HK-2 (cell line): Measurements from ENCODE around the gene MIEF1.
A peak's percentile ranks its signal among the peaks of the same experiment; 100 is the strongest.
"Not testable (repeated sequence)": the region's sequence is repeated elsewhere in the genome, so short reads cannot be mapped to it uniquely, and the experiment has no call there.

Experiments
- DNase-seq: peaks from one replicate; pipeline ENCODE4 v3.0.0-alpha.2; 2018; ENCODE audit not compliant: unreplicated experiment

Gene MIEF1

GRCh38 chr22:39489094-39490068 is 12.7 kb upstream of the MIEF1 start:
- no peak for DNase-seq

GRCh38 chr22:39490135-39490798 is 11.8 kb upstream of the MIEF1 start:
- peak; percentile 44 for DNase-seq

DNA sequence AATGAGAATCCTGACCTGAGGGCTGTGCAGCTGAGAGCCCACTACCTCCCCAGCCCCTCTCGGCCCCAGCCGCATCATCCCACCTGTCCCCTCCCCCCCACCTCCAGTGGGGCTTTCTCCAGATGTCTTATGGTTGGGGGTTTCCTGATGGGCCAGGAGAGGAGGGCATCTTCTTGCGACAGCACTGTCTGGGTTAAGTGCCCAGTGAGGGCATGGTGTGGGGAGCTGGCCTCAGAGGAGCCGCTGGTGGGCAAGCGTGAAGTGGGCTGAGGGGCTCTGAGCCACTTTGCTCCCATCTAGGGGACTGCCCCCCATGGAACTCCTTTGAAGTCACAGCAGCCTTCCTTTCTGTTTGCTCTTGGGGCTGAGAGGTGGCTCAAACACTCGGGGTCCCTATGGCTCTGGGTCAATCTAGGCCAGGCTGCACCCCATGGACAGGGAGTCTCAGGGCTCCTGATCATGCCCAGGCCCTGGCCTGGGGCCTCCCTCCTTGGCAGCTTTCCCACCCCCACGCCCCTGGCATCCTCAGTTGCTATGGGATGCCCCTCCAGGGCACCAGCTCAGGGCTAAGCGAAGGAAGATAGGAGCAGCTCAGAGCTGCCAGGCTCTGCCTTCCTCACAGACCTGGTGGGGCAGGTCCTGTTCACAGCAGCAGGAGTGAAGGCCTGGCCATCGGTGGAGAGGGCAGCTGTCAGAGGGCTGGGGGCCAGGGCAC is 11.0 kb upstream of the MIEF1 start:
- no peak for DNase-seq

DNA sequence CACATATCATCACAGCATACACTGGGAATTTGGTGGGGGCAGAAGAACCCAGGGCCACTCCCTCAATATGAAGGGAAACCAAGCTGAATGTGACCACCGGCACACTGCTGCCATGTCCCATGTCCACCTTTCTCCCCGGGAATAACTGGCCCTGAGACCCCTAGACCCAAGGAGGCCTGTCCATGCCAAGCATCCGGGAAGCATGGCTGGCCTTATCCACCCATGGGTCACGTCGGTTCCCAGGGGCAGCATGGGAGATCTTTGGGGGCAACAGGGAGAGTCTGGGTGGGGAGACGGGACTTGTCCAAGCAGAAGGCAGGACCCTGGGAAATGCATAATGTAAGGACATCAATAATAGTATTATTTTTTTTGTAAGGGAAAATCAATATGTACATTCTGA is 10.4 kb upstream of the MIEF1 start:
- no peak for DNase-seq

GRCh38 chr22:39492186-39492585 is 9.9 kb upstream of the MIEF1 start:
- no peak for DNase-seq

DNA sequence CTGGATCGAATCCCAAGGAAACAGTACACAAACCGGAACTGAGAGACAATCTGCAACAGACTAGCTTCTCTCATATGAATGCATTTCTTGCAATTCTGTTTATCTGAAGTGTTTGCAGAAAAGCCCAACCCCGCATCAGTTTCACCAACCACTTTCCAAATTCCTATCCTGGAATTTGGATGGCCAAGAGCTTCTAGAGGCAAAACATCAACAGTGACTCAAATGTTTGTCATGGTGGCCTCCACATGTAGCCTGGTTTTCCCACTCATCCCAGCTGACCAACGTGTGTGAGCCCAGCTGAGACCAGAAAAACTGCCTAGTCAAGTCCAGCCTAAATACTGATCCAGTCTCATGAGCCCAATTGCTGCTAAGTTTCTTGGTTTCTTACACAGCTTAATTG is 8.3 kb upstream of the MIEF1 start:
- no peak for DNase-seq

DNA sequence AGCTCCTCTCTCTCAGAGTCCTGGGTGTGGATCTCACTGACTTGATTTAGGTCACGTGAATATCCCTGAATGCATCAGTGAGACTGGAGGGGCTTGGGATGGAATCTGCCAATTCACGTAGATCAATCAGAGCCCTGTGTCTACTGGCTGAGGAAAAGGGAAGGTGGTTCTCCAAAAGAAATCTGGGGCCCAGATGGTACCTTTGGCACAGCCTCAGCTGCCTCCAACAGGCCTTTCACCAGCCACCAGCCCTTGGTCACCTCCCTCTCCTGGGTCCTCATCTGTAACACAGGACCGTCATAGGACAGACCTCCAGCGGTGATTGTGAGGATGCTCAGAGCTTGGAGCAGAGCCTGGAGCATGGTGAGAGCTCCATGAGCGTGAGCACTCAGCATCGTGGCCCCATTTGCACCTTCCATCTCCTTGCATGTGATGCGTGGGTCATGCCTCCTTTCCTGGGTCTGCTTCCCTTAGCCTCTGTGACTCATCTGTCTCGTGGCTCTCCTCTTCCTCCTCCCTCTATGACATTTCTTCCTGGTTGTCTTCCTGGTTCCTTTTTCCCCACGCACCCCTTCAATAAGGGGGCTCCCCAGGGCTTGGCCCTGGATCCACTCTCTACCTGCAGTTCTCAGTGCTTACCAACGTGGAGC is 7.5 kb upstream of the MIEF1 start:
- DNase-seq: no peak

DNA sequence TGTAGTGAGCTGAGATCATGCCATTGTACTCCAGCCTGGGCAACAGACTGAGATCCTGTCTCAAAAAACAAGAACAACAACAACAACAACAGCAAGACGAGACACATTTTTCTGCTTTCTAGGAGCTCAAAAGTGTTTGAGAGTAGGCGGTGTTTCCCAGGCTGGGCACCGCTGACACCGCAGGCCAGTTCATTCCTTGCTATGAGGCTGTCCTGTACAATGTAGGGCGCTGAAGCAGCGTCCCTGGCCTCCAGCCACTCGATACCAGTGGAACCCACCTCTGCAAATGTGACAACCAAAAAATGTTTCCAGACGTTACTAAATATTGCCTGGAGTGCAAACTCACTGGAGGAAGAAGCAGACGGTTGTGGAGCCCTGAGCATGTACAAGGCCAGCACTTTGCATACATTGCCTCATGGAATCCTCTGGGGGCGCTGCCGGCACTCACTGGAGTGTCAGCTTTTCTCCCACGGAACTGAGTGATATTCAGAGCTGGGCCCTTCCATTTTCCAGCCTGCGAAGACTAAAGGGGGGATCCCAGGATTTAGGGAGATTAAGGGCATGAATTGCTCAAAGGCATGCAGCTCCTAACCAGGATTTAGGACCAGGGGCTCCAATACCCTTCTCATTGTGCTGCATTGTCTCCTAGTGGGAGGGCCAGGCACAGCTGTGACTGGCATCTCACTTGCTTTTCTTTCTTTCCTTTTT is 5.8 kb upstream of the MIEF1 start:
- no peak for DNase-seq

- no peak for DNase-seq
These were observed 4.7 kb upstream of the MIEF1 start for GRCh38 chr22:39497429-39497828.

GRCh38 chr22:39498368-39498767 is 3.7 kb upstream of the MIEF1 start:
- DNase-seq: no peak

- DNase-seq: no peak
These were observed 3.3 kb upstream of the MIEF1 start for GRCh38 chr22:39498802-39499201.

- DNase-seq: no peak
These were observed 2.0 kb upstream of the MIEF1 start for GRCh38 chr22:39500101-39500500.

DNA sequence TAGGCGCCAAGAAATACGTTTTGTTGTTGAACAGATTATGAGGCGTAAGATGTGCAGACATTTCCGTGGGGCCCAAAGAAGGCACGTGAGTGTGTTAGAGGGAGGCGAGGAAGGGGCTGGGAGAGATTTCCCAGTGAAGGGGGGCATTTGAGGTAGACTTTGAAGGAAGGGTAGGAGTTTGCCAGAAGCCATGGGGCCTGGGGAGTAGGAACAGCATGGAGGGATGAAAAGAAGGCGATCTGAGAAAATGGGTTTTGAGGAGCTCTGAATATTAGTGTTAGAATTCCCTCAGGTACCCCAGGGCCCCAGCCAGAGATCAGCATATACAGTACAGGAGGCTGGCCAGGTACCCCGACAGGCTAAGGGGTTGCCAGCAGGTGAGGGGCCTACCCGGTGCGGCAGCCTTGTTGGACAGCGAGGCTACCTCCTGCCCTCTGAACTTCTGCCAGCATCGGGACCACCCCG is 414 bp upstream of the MIEF1 start:
- no peak for DNase-seq

DNA sequence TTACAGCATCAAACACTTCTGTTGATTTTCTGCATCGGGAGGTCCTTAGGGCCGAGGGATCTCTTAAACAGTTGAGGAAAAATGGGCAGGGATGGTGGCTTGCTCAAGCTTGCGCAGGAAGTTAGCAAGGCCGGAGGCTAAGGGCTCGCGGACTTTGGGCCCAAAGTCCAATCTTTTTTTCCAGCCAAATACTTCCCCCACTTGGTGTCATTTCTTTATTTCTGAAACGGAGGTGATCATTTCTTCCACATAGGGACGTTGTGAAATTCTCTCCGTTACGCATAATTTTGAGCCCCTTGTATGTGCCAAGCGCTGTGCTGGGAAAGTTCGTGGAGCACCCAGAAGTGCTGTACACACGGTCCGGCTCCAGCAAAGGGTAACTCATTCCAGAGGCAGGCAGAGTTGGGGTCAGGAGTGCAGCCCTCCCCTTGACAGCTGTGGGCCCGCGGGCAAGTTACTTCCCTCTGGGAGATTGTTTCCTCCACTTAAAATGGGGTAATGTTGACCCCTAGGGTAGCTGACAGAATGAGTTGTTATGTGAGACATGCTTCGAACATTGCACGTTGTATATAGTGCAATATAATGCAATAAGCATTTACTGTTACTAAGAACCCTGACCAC is 809 bp downstream of the MIEF1 start:
- no peak for DNase-seq

- no peak for DNase-seq
These were observed 1.5 kb downstream of the MIEF1 start for GRCh38 chr22:39503630-39504029.

DNA sequence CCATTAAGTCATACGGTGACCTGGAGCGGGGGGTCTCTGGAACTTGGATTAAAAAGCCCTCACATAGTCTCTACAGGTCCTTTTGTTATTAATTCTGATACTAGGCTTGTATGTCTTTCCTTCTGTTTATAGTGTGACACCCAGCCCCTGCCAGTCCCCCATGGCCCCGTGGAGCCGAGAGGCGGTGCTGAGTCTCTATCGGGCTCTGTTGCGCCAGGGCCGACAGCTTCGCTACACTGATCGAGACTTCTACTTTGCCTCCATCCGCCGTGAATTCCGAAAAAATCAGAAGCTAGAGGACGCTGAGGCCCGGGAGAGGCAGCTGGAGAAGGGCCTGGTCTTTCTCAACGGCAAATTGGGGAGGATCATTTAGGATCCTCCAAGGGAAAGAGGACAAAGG is 2.0 kb downstream of the MIEF1 start:
- DNase-seq: no peak

- not testable (repeated sequence) for DNase-seq
These were observed 4.9 kb downstream of the MIEF1 start for GRCh38 chr22:39507021-39507420.

GRCh38 chr22:39508393-39508792 is 6.3 kb downstream of the MIEF1 start:
- DNase-seq: no peak

DNA sequence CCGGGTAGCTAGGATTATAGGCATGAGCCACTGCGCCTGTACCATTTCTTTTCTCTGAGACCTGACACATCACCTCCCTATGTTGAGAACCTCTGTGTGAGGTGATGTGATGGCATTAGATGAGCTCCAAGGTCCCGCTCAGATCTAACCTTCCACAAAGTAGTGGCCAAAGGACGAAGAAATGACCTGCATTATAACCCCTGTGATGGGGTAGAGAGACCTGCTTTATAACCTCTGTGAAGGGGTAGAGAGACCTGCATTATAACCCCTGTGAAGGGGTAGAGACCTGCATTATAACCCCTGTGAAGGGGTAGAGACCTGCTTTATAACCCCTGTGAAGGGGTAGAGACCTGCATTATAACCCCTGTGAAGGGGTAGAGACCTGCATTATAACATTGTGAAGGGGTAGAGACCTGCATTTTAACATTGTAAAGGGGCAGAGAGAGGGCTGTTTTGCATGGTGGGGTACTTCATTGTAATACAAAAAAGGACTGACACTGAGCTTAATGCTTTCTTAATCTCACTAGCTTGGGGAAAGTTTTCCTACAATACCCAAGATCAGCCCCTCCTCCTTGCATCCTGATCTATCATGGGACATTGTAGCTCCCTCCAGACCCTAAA is 8.5 kb downstream of the MIEF1 start:
- DNase-seq: no peak

GRCh38 chr22:39511226-39511625 is 9.1 kb downstream of the MIEF1 start:
- DNase-seq: no peak
